ENCODE data around the gene KCNK4. TPM values are rescaled to one million over a fixed set of nuclear protein-coding genes. Genes with fewer than 3 reads are reported as not detected.
A peak's percentile ranks its signal among the peaks of the same experiment; 100 is the strongest.

The KCNK4 gene
- total and polyA plus RNA-seq, 2 of the 13 experiments (the other 11 are each of a cell fraction or from before 2014, with no cell fraction given): not detected

DNA sequence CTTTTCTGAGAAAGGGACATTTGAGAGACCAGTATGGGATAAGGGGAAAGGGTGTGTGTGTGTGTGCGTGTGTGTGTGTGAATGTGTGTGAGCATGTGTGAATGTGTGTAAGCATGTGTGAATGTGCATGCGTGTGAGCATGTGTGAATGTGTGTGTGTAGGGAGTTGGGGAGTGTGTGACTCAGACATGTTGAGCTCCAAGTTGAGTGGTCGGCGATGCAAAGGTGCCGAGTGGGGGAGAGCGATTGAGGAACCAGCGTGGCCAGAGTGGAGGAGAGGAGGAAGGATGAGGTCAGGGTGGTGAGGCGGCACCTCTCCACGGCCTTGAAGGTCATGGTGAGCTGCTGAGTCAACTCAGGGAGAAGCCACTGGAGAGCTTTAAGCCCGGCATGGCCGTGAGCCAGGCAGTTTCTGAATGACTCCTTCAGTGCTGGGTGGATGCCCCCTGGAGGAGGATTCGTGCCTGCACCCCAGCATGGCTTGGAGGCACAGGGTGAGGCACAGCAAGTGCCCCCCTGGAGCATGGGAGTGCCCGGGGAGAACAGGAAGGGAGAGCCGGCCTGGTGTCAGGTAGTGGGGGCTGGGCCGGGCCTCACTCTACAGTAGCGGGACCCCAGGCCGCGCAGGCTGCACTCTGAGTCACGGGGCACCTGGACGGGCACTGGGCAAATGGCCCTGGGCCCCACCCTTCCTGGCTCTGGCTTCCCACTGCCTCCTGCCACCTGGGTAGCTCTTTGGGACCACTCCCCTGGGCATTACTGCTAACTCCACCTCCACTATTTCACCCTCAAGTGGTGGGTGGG lies 40.7 kb downstream of the KCNK4 start (continued):
- TF ChIP-seq, protein P1, sequence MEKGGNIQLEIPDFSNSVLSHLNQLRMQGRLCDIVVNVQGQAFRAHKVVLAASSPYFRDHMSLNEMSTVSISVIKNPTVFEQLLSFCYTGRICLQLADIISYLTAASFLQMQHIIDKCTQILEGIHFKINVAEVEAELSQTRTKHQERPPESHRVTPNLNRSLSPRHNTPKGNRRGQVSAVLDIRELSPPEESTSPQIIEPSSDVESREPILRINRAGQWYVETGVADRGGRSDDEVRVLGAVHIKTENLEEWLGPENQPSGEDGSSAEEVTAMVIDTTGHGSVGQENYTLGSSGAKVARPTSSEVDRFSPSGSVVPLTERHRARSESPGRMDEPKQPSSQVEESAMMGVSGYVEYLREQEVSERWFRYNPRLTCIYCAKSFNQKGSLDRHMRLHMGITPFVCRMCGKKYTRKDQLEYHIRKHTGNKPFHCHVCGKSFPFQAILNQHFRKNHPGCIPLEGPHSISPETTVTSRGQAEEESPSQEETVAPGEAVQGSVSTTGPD (CRISPR knock-in tag; IDR thresholded peaks at IDR 0.05): no peak
- TF ChIP-seq NKX3-1 (CRISPR knock-in tag; IDR thresholded peaks at IDR 0.05): no peak
- no peak for TF ChIP-seq PLRG1 (conservative IDR thresholded peaks at IDR 0.05)
- TF ChIP-seq KAT2B (IDR thresholded peaks at IDR 0.05; ENCODE audit: borderline replicate concordance, low read depth, low read length): no peak
- no peak; the same call in 1 of the 2 replicates for TF ChIP-seq EEA1 (CRISPR knock-in tag; IDR thresholded peaks at IDR 0.05; ENCODE audit: borderline replicate concordance)
- TF ChIP-seq GABPA (IDR thresholded peaks at IDR 0.05; ENCODE audit: low read depth, low read length): no peak
- TF ChIP-seq GABPA (CRISPR knock-in tag; IDR thresholded peaks at IDR 0.05; ENCODE audit: low read depth): no peak
- peak; percentile 47; the same call in 1 of the 2 replicates for TF ChIP-seq MXD4 (CRISPR knock-in tag; IDR thresholded peaks at IDR 0.05)
- no peak for TF ChIP-seq PCBP2 (optimal IDR thresholded peaks at IDR 0.05; ENCODE audit: low read depth, low read length, poor library complexity, severe bottlenecking)
- TF ChIP-seq ZNF619 (CRISPR knock-in tag; IDR thresholded peaks at IDR 0.05): 0 out of 2 replicates have a peak, but pooled peaks have one; percentile 71
- TF ChIP-seq ASH2L (IDR thresholded peaks at IDR 0.05; ENCODE audit: insufficient read length, low read depth, low read length): no peak
- no peak for TF ChIP-seq CBX1 (IDR thresholded peaks at IDR 0.05; ENCODE audit: low read depth)
- TF ChIP-seq ISX (CRISPR knock-in tag; conservative IDR thresholded peaks at IDR 0.05): no peak
- TF ChIP-seq ZNF124 (CRISPR knock-in tag; IDR thresholded peaks at IDR 0.05): no peak
- TF ChIP-seq IKZF1 (IDR thresholded peaks at IDR 0.05): 0 out of 2 replicates have a peak, but pooled peaks have one; percentile 47
- TF ChIP-seq ZNF563 (CRISPR knock-in tag; IDR thresholded peaks at IDR 0.05): no peak
- TF ChIP-seq, protein P2, sequence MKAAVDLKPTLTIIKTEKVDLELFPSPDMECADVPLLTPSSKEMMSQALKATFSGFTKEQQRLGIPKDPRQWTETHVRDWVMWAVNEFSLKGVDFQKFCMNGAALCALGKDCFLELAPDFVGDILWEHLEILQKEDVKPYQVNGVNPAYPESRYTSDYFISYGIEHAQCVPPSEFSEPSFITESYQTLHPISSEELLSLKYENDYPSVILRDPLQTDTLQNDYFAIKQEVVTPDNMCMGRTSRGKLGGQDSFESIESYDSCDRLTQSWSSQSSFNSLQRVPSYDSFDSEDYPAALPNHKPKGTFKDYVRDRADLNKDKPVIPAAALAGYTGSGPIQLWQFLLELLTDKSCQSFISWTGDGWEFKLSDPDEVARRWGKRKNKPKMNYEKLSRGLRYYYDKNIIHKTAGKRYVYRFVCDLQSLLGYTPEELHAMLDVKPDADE (CRISPR knock-in tag; IDR thresholded peaks at IDR 0.05): no peak
- no peak for TF ChIP-seq ZNF296 (CRISPR knock-in tag; conservative IDR thresholded peaks at IDR 0.05)
- TF ChIP-seq DMAP1 (CRISPR knock-in tag; IDR thresholded peaks at IDR 0.05): no peak
- no peak for TF ChIP-seq ZC3H13 (CRISPR knock-in tag; IDR thresholded peaks at IDR 0.05)
- TF ChIP-seq FOXM1 (CRISPR knock-in tag; IDR thresholded peaks at IDR 0.05): no peak
- no peak for TF ChIP-seq MEF2D (CRISPR knock-in tag; IDR thresholded peaks at IDR 0.05)
- TF ChIP-seq TSC22D2 (CRISPR knock-in tag; IDR thresholded peaks at IDR 0.05; ENCODE audit: borderline replicate concordance): no peak
- TF ChIP-seq ZNF501 (CRISPR knock-in tag; IDR thresholded peaks at IDR 0.05): peak; percentile 37; the same call in 1 of the 2 replicates
- 0 out of 2 replicates have a peak, but pooled peaks have one; percentile 21 for TF ChIP-seq KAT8 (CRISPR knock-in tag; IDR thresholded peaks at IDR 0.05)
- no peak for TF ChIP-seq ATAD3A (CRISPR knock-in tag; IDR thresholded peaks at IDR 0.05)
- no peak for TF ChIP-seq ZNF75D (CRISPR knock-in tag; IDR thresholded peaks at IDR 0.05; ENCODE audit: borderline replicate concordance)
- no peak for TF ChIP-seq NFYB (CRISPR knock-in tag; IDR thresholded peaks at IDR 0.05)
- TF ChIP-seq TRIM24 (CRISPR knock-in tag; IDR thresholded peaks at IDR 0.05): no peak
- no peak for TF ChIP-seq MTA3 (CRISPR knock-in tag; IDR thresholded peaks at IDR 0.05)
- no peak for TF ChIP-seq ZNF670 (CRISPR knock-in tag; IDR thresholded peaks at IDR 0.05; ENCODE audit: borderline replicate concordance)
- TF ChIP-seq ZNF629 (CRISPR knock-in tag; conservative IDR thresholded peaks at IDR 0.05): no peak
- no peak for TF ChIP-seq ELF4 (CRISPR knock-in tag; IDR thresholded peaks at IDR 0.05; ENCODE audit: borderline replicate concordance)

Data from HepG2 (cell line).